HG03097 (cell line): ENCODE measurements around the gene LPP.

Experiments
- ATAC-seq: cut with Tn5 transposase; IDR thresholded peaks from one replicate; pipeline ENCODE4 v1.9.1; 2021; ENCODE audit not compliant: unreplicated experiment, low FRiP score

Gene LPP

DNA sequence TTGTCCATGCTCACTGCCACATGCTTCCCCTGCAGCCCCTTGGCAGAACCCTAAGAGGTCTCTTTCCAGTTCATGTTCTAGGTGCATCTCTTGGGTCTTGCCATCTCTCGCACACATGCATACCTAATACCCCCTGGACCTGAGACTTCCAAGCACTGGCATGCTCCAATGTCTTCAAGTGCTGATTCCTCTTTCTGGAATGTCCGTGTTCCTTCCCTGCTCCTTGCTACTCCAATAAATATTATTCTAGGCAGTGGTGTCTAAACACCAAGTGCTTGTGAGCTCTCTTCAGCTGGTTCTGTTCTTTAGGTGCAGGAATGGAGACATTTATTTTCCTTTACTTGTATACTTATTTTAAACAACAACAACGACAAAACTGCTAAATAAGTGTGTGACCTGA is 370.1 kb downstream of the LPP start:
- ATAC-seq, result no peak

- no peak for ATAC-seq
Observed at GRCh38 chr3:188526057-188526456, 372.1 kb downstream of the LPP start.

GRCh38 chr3:188527389-188527788 is 373.4 kb downstream of the LPP start:
- ATAC-seq, result no peak

DNA sequence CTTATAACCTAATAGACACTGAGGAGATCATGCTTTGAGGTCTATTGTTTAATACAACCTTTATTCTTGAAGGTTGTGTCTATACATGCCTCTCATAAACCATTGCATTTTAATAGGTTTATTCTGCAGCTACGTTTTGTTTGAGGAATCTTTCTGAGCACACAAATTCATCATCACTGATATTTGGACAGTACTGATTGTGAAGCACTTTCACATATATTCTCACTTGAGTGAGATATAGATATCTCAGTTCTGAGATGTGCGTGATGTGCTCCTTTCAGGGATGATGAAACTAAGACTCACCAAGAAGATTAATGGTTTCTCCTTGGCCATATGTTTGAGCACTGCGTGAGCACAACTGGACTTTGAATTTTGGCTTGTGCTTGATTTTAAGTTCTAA is 374.4 kb downstream of the LPP start:
- ATAC-seq, result no peak

GRCh38 chr3:188529228-188529627 is 375.3 kb downstream of the LPP start:
- no peak for ATAC-seq

DNA sequence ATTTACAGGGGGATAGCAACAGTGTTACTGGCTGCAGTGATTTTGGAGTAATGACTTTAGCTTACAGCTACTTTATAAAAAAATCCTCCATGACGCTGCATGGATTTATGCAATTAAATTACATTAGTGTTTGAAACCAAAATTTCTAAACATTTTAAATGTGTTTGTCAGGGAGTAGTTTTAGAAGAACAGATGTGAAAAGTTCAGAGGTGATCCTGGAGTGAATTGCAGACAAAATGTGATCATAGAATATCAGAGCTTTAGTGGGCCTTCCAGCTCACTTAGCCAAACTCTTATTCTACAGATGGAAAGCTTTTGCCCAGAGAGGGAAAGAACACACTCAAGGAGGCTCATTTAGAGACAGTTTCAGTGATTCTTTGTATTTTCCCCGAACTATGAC is 376.3 kb downstream of the LPP start:
- no peak for ATAC-seq

DNA sequence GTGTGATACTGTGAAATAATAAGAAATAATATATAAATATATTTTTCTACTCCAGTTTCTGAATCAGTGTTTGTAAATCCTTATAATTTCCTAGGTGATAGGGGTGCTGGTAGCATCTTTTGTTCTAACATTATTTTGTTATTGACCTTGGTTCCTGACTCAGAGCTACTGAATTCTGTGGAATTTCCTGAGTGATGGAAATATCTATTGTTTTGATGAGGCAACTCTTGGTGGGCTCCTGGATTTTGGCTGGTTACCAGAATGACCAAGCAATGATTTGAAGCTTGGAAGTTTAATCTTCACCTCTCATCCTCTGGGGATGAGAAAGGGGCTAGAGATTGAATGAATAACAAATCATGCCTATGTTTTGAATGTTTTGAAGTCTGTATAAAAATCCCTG is 377.3 kb downstream of the LPP start:
- no peak for ATAC-seq

DNA sequence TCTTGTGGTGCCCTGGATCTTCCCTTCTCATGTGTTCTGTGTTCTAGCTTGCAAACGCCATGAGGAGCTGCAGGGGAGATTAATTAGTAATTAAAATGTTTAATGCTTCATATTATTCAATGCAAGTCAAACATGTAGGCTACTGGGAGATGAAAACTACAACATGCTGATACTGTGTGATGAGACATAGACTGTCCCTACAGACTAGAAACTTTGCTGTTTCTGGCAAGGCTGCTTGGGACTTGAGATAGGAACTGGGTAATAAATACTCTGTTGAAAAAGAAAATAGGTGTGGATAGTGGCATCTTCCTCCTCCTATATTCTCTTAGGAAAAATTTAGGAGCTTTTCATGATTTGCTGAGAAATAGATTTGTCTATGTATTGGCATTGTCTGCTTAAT is 379.2 kb downstream of the LPP start:
- no peak for ATAC-seq

GRCh38 chr3:188533612-188534357 is 379.8 kb downstream of the LPP start:
- ATAC-seq, result no peak

DNA sequence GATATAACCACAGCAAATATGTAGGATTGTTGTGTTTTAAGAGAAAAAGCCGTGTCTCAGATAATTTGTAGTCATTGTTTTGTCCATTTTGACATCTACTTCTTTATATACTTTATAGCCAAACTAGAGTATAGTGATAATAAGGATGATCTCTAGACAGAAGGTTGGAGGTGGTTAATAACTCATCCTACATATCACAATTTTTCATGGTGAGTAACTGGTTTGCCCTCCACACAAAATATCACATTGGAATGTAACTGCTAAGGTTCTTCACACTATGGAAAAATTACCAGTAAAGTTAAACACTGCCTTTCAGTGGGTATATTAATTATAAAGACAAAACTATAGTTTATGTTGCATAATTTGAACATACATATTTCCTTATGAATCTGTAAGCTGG is 380.7 kb downstream of the LPP start:
- no peak for ATAC-seq

GRCh38 chr3:188537606-188538005 is 383.6 kb downstream of the LPP start:
- no peak for ATAC-seq

- ATAC-seq, result no peak
Observed at GRCh38 chr3:188539037-188539436, 385.1 kb downstream of the LPP start.

- no peak for ATAC-seq
Observed at GRCh38 chr3:188539631-188540194, 385.8 kb downstream of the LPP start.

DNA sequence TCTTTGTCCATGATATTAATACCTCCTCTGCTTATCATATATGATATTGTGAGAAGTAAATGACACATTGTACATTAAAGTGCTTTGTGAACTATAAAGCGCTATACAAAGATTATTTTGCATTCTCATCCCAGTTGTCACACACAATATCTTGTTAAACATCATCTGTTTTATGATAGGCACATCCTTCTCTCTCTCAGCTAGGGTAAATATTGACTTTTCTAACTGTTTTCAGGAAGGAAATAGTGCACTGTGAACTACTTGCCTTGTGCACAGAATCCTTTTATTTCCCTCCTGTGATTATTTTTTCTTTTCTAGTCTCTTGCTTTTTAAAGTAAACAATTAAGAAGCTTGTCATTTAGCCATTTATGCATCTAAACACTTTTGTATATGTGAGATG is 388.2 kb downstream of the LPP start:
- ATAC-seq, result no peak

- ATAC-seq, result no peak
Observed at GRCh38 chr3:188544012-188544411, 390.1 kb downstream of the LPP start.

GRCh38 chr3:188546835-188547670 is 393.1 kb downstream of the LPP start:
- ATAC-seq, result no peak

DNA sequence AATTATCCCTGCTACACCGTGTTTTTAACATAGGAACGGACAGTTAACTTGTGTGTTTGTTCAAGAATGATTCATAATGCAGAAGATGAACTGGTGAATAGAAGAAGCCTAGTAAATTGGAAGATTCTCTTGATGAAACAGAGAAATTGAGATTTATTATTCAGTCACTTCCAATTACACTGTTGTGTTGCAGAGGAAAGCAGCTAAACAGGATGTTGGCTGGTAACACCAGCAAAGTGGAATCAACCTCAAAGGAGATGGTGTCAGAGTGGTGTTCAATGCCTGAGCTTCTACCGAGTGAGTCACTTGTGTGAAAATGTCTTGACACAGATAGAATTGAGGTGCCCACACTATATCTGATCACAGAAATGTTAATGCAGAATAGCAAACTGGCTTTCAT is 399.6 kb downstream of the LPP start:
- no peak for ATAC-seq

DNA sequence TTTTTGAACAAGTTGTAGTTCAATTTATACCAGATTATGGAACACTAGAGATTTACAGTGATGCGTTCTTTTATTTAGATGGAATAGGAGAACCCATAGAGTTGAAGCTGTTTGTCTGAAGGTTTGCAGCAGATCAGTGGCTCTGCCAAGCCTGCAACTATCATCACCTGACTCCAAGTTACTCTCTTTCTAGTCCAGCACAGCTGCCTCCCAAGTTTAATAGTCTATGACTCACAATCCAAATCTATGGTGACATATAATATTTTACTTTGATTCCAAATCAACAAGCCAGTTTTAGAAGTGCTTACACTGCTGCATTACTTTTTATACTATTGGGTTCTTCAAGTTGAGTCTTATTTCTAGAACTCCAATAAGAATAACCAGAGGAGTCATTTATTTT is 400.4 kb downstream of the LPP start:
- no peak for ATAC-seq

GRCh38 chr3:188557235-188557634 is 403.3 kb downstream of the LPP start:
- no peak for ATAC-seq

DNA sequence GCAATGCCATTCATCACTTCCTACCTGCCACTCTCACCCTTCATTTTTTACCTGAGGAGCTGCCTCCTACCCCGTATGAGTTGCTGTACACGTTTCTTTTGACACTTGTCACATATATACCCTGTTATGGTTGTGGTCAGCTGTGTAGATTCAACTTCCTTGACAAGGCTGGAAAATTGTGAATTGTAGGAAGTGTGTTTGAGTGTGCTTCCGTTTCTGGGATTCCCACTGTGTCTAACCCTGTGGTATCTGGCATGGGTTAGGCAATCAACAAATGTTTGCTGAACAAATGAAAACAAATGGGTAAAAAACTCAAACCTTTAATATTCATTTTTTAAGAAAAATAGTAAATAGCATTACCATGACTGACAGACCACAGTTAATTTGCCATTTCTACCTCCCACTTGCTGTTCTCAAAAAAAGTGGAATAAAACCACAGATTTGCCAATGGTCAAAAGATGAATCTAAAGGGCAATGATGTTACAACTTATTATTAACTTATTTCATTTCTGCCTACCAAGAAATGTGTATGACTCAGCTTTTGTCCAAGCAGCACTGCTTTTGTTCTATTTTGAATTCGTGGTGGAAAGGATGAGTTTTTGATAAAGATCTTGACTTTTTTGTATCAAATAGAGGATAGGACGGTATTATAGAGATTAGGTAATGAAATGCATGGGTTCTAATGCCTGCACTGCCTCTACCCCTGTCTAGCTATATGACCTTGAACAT is 404.6 kb downstream of the LPP start:
- ATAC-seq, result no peak

- ATAC-seq, result no peak
Observed at GRCh38 chr3:188559072-188559429, 405.1 kb downstream of the LPP start.
